Fibroblast of villous mesenchyme (primary cell): ENCODE results near the gene FOXO6. TPM values are rescaled to one million over a fixed set of nuclear protein-coding genes. Genes with fewer than 3 reads are reported as not detected.

Experiments used
- DNase-seq: peaks from one replicate; pipeline ENCODE4 v3.0.0-alpha.2; 2010; ENCODE audit warnings: low read depth
- H3K4me3 ChIP-seq: 2 replicates; pipeline ENCODE4 v1.5.1; 2011; ENCODE audit warnings: low read depth, mild to moderate bottlenecking, low read length
- CTCF ChIP-seq: IDR thresholded peaks from 2 replicates; pipeline ENCODE4 v1.5.1; 2012; ENCODE audit warnings: low read depth, mild to moderate bottlenecking, low read length; ENCODE audit not compliant: insufficient read depth
- total RNA-seq: library from RNA; depleted of rRNA; stranded (reverse); fragments of >200 nt; gene quantifications from 2 replicates; pipeline ENCODE4 v1.2.3, GENCODE V29; 2012

FOXO6 gene
- total RNA-seq, 1 donor, result not detected

- no peak overlapping the region for H3K4me3 ChIP-seq
- TF ChIP-seq CTCF, result peak; percentile 89
- DNase-seq, result peak; percentile 67
Observed at GRCh38 chr1:41416552-41417334, 55.5 kb downstream of the FOXO6 start.

GRCh38 chr1:41417335-41417682 lies 56.1 kb downstream of the FOXO6 start:
- no peak for TF ChIP-seq CTCF
- H3K4me3 ChIP-seq, result no peak overlapping the region
- no peak for DNase-seq

GRCh38 chr1:41417746-41418145 lies 56.5 kb downstream of the FOXO6 start:
- no peak for TF ChIP-seq CTCF
- no peak for DNase-seq
- no peak overlapping the region for H3K4me3 ChIP-seq

- no peak overlapping the region for H3K4me3 ChIP-seq
- peak; percentile 58 for DNase-seq
- TF ChIP-seq CTCF, result no peak
Observed at GRCh38 chr1:41418857-41419583, 57.8 kb downstream of the FOXO6 start.

GRCh38 chr1:41419584-41420295 lies 58.5 kb downstream of the FOXO6 start:
- no peak for DNase-seq
- TF ChIP-seq CTCF, result no peak
- H3K4me3 ChIP-seq, result no peak overlapping the region

- DNase-seq, result no peak
- TF ChIP-seq CTCF, result no peak
- no peak overlapping the region for H3K4me3 ChIP-seq
Observed at GRCh38 chr1:41420351-41420750, 59.1 kb downstream of the FOXO6 start.
